Measurements from ENCODE around the gene PLPP1.
"Not testable (repeated sequence)": the region's sequence is repeated elsewhere in the genome, so short reads cannot be mapped to it uniquely, and the experiment has no call there.

The PLPP1 gene

DNA sequence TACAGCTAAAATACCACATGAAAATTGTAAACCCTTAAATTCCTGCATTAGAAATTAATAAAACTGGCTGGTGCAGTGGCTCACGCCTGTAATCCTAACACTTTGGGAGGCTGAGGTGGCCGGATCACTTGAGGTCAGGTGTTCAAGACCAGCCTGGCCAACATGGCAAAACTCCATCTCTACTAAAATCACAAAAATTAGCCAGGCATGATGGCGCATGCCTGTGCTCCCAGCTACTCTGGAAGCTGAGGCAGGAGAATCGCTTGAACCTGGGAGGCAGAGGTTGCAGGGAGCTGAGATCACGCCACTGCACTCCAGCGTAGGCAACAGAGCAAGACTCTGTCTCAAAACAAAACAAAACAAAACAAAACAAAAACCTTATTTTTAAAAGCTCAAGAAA, 29.1 kb downstream of the PLPP1 start:
- not testable (repeated sequence) for DNase-seq (ENCODE audit: low read depth in 2 of 2)

DNA sequence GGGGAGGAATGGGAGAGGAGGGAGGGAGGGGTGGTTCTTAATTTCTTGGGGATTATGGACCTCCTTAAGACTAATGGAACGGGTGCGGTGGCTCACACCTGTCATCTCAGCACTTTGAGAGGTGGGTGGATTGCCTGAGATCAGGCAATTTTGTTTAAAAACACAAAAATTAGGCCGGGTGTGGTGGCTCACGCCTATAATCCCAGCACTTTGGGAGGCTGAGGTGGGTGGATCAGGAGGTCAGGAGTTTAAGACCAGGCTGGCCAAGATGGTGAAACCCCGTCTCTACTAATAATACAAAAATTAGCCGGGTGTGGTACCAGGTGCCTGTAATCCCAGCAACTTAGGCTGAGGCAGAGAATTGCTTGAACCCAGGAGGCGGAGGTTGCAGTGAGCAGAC, 30.8 kb downstream of the PLPP1 start:
- DNase-seq (ENCODE audit: low read depth in 2 of 2), result not testable (repeated sequence)

DNA sequence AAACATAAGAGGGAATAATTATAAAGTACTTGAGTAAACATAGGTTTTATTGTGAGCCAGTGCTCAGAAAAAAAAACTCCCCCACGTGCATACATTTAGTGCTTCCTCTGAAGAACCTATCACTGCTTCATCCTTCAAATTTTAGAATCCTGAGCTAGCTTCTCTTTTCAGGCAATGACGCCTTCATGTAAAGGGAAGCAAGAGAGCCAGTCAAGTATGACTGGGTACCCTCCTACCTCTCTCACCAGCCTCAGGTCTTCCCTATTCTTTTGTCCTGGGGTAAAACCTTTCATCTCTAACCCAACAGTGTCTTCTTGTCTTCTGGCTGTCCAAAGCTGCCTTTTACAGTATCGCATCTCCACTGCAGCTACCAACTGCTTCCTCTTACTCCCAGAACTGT, 32.0 kb downstream of the PLPP1 start:
- no peak for DNase-seq (ENCODE audit: low read depth in 2 of 2)

DNA sequence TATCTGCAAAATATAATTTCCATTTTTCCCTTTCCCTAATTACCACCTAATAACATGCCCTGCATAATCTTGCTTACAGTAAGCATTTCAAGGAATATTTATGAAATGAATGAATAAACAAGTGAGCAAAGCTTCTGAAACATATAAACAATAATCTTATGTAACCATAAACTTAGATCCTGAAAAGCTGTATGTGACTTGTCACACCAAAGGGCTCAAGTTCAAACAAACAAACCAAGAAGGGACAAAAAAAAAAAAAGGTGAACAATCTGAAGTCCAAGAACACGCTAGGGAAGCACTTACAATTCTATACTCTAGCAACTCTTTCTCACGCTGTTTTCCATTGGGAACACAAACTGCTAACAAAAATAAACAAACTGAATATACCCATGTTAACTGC, 36.3 kb downstream of the PLPP1 start:
- DNase-seq (ENCODE audit: low read depth in 2 of 2), result no peak

DNA sequence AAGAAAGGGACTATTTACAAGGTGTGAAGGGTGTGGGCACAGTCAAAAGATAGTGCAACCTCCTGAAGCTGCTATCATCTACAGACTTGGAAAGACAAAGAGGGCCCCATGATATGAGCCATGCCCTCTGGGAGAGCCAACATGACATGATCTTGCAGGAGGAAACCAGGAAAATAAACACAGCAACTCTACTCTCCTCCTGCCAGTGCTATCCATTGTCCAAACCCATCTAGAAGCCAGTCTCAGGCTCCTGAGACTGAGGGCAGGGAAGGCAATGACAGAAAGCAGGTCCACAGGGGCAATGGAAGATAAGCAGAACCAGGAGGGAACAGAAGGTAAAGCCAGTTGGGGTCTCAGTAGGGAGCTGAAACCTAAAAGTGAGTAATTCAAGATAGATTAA, 37.1 kb downstream of the PLPP1 start:
- DNase-seq (ENCODE audit: low read depth in 2 of 2), result no peak

DNA sequence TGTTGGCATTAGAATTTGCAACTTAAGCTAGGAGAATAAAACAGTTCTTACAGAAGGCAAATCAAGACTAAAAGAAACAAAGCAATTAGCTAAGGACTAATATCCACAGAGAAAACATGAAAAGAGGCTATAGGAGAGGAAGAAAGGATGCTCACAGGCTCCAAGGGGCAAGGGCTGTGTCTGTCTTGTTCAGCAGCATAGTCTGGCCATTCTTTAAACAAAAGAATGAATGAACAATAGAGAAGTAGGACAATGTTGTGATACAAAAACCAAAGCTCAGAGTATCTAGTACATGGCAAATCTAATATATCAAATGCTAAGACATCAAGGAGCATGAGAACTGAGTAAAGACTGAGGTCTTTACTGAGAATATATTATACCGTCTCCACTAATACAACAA, 39.5 kb downstream of the PLPP1 start:
- DNase-seq (ENCODE audit: low read depth in 2 of 2), result no peak

DNA sequence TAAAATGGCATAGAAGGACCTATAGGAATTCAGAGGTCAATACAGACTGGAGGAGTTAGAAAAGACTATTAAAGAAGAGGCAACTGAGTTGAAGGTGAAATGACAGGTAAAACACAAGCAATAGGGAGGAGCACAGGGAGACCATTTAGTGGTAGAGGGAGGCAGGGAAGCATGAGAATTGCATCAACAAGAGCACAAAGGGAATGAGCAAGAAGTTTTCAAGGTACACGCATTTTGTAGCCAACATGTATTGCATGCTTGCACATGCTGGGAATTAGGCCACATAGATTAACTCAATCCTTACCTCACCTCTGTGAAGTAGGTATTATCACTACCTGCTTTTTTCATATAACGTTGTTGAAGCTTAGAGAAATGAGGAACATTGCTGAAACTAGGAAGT, 42.3 kb downstream of the PLPP1 start:
- DNase-seq (ENCODE audit: low read depth in 2 of 2), result no peak

DNA sequence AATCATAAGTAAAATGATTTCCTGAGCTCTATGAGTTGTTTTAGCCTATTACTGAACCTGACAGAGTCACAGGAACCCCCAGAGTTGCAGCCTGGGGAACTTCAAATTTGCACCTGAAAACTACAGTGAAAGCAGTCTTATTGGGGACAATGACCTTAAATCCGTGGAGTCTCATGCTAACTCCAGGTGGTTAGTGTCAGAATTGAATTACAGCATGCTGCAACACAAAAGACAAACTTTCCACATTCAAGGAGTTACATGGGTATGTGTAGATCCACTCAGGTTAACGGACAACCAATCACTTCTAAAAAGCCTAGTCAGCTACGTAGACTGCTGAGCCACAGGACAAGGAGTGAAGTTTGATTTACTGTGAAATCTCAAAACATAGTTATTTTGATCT, 49.7 kb downstream of the PLPP1 start:
- DNase-seq (ENCODE audit: low read depth in 2 of 2), result no peak

DNA sequence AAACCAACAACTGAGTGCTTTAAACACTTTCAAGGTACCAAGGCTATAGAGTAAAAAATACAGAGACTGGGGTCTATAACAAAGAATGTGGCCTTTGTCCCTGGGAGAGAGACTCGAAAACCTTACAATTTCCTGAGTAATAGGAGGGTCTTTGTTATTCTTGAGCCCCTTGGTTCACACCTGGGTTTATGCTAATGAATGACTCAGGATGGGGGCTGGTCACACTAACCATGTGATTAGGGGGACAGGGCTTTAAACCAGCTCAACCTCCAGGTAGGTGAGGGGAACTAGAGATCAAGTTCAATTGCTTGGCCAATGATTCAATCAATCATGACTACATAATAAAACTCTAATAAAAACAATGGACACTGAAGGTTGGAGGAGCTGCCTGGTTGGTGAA, 50.2 kb downstream of the PLPP1 start:
- no peak for DNase-seq (ENCODE audit: low read depth in 2 of 2)

DNA sequence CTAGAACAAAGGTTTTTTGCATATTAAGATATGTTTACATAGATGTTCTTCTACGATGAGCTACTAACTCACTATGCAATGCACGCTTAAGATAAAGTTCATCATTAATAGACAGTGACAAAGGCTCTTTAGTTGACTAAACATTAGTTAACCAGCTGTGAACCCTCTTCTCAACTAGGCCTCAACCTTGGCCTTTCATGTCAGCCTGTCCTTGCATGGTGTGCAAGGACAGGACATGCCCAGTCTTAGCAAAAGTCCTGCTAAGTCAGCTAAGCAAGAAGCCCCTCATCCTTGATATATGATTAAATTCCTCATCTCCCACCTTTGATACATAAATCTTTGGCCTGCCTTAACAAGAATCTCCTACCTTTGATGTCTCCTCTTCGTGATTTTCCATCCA, 50.9 kb downstream of the PLPP1 start:
- DNase-seq (ENCODE audit: low read depth in 2 of 2), result no peak

DNA sequence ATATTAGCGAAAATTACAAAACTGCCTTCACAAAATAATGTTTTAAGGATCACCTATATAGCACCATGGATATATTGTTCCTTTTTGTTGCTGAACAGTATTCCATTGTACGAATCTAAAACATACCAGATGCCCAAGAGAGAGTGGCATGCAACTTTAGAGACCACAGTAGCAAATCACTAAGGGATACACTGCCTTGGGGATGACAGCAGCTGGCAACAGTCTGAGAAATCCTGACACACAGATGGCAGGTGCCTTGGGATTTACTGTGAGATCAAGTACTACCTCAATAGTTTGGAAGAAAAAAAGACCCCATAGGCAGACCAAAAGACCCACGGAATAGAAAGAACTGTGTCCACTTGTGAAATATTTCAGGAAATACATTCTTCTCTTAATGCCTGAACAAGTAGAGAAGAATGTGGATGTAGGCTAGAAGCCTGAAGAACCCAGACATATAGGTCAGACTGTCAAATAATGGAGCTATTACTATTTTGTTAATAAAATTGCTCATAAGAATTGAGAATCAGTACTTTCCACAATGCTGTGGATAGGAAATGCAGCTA, 53.4 kb downstream of the PLPP1 start:
- no peak for DNase-seq (ENCODE audit: low read depth in 2 of 2)

DNA sequence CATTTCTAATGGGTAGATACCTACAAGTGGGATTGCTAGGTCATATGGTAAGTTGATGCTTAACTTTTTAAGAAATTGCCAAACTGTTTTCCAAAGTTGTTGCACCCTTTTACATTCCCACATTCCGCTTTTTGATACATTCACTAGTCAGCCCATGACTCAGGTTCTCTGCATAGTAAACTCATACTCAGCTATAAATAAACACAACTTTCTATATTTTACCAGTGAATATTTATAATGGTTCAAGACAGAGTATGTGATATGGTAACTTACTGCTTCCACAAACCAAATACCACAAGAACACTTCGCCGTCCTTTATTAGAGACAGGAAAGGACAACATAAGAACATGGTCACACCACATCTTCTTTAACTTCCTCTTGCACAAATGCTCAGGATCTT, 54.0 kb downstream of the PLPP1 start:
- no peak for DNase-seq (ENCODE audit: low read depth in 2 of 2)

DNA sequence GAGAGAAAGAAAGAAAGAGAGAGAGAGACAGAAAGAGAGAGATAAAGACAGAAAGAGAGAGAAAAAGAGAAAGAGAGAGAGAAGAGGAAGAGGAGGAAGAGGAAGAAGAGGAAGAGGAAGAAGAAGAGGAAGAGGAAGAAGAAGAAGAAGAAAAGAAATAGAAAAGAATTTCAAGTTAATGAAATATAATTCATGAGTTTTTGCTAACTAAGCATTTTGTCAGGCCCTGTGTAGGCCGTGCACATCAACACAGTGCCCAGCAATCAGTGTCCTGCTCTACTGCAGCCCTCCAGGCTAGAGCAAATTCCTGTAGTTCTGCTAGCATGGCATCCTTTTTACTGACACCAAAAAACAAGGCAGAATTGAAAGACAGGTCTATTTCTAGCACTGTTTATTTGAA, 62.1 kb downstream of the PLPP1 start:
- DNase-seq (ENCODE audit: low read depth in 2 of 2), result no peak

DNA sequence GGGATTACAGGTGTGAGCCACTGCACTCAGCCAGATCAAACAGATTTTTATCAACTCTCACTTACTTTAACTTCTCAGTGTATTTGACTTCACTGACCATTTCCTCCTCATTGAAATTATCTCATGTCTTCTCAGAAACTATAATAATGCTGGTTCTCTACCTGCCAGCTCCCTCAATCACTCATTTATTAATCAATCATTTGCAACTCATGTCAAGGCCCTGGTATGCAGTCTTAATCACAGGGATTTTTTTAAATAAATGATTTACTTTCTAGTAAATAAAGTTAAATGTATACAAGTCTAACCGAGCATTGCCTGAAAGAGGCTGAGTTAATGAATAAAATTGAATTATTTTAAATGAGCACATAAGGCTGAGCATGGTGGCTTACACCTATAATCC, 63.3 kb downstream of the PLPP1 start:
- no peak for DNase-seq (ENCODE audit: low read depth in 2 of 2)

DNA sequence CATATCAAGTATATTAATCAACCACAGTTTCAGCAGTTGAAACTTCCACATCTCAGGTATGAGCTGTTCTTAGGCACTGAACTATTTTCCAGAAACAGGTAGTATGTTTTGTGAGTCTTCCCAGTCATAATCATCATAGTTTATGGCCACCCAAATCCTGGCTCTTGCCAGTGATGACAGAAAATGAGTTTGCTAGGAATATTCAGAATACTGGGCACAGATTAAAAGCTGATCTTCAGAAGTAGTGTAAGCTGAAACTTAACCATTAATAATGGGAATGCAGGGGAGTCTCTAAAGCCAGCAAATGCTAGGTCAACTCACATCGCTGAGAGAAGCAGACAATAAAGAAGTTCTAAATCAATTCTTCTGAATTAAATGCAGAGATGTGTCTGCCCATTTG, 64.5 kb downstream of the PLPP1 start:
- DNase-seq (ENCODE audit: low read depth in 2 of 2), result no peak

DNA sequence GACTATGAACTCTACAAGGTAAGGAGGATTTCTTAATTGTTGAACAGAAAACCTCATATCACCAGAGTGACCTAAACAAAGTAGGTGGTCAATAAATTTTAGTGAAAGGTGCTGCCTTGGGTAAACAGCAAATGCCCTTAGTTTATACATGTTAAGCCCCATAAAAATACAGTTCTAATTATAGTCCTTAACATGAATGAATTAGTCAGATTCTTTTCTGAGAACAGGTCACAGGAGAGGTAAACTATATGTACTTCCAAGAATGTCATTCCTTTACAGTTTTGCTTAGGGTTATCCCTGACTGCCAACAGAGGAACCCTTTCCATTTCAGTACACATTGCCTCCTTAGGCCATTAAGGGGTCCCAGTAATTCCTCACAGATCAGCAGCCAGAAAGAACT, 64.9 kb downstream of the PLPP1 start:
- no peak for DNase-seq (ENCODE audit: low read depth in 2 of 2)

DNA sequence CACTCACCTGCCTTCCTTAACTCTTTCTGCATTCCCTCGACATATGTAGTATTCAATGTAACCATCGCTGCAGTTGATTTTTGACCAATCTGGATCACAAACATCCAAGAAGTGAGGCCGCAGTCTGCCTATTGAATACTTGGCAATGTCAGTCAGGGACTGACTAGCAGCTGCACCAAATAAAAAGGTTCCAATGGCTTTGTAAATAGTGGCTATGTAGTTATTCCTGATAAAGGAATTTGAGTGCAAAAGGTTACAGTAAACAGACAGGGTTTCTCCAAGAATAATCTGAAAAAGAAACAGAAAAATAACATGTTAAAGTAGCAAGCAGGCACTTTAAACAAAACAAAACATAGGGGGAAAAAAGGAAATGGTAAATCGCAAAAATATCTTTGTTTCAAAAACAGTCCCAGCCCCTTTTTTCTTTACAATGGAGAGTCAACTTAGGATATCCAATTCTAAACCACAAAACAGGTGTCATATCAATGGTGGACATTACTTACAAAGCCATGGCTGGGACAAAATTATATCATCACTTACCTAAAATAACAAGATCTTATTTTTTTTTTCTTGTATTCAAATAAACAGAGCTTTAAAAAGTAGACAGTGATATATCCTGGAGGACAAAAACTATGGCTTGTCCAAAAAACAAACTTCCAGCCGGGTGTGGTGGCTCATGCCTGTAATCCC, 66.8 kb downstream of the PLPP1 start:
- DNase-seq (ENCODE audit: low read depth in 2 of 2), result no peak

DNA sequence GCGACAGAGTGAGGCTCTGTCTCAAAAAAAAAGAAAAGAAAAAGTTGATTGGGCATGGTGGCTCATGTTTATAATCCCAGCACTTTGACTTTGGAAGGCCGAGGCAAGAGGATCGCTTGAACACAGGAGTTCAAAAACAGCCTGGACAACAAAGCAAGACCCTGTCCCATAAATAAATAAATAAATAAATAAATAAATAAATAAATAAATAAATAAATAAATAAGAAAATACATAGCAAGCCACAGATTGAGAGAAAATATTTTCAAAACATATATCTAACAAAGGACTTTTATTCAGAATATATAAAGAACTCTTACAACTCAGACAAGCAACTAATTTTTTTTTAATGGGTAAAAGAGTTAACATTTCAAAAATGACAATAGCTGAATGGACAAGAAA, 71.2 kb downstream of the PLPP1 start:
- DNase-seq (ENCODE audit: low read depth in 2 of 2), result no peak

DNA sequence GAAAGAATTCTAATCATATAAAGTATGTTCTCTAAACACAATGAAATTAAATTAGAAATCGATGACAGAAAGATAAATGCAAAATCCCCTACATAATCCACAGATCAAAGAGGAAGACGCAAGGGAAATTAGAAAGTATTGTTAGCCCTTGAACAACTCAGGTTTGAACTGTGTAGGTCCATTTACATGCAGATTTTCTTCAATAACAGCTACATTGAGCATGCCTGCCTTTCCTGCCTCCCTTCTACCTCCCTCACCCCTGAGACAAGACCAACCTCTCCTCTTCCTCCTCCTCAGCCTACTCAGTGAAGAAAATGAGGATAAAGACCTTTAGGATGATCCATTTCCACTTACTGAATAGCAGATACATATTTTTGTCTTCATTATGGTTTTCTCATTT, 75.2 kb downstream of the PLPP1 start:
- no peak for DNase-seq (ENCODE audit: low read depth in 2 of 2)

DNA sequence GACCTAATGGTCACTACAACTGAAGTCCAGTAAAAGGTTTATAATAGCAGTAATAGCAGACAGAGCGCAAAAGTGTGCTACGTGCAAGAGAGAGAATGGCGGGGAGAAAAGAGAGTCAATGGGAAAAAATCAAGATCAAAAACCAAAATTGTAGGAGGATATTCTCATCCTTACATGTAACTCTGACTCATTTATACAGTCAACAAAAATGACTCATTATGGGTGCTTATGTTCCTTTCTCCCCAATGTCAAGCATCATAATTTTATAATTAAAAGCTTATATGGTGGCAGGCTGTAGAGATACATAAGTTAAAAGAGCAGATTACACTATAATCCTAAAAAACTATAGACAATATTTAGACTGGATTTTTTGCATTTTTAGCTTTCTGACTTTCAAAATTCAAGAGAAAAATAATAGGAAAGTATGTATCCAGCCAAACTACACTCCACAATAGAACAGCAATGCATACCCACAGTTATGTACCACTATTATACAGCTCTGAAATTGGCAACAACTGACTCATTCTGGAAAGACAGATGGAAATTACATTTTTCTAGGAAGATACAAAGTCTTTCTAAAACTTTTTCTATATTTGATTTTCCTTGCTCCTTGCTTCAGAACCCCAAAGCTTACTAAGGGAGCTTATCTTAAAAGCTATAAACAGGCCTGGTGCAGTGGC, 78.4 kb downstream of the PLPP1 start:
- DNase-seq (ENCODE audit: low read depth in 2 of 2), result no peak

DNA sequence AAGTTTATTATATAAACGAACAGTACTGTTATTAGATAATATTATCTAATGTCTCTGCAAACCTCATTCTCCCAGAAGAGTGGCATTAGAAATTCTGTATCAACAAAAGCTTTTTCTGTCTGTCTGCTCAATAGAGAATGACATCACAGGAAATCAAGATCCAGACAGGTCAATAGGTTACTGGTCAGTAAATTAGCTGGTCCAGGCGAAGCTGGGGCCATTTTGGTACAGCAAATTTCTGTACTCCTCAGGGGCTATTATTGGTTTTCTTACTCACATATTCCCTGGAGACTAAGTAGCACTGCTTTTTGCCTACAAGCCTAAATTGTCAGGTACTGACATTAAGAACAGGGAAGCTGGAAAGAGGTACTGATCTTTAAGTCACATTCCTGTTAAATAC, 80.5 kb downstream of the PLPP1 start:
- no peak for DNase-seq (ENCODE audit: low read depth in 2 of 2)

DNA sequence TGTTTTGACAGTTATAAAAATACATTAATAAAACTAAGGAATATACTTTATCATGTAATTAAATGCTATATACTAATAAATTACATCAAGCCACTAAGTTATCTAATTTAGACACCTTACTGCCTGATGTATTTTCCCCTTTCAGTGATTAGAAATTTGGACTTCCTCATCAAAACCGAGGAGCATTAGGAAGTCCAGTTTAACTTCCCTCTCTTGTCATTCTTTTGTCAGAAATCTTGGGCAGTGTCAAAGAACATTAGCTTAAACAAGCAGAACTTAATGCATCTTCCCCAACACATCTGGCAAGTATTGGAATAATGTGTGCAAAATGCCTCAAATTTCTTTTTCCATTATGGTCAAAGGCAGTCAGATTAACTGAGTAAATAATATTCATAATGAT, 81.6 kb downstream of the PLPP1 start:
- no peak for DNase-seq (ENCODE audit: low read depth in 2 of 2)

DNA sequence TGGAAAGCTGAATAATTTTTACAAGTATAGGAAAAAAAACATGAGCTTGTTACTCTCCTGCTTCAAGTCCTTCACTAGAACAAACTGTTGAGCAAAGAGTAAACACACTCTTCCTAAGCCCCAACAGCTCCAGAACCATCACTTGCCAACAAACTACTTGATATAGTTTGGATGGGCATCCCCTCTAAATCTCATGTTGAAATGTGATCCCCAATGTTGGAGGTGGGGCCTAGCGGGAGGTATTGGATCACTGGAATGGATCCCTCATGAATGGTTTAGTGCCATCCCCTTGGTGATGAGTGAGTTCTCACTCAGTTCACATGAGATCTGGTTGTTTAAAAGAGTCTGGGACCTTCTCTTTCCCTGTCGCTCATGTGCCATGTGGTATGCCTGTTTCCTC, 82.8 kb downstream of the PLPP1 start:
- DNase-seq (ENCODE audit: low read depth in 2 of 2), result no peak
